Mucosa of descending colon (tissue), 3 donors: ENCODE data around the gene FGD3. TPM values are rescaled to one million over a fixed set of nuclear protein-coding genes. Genes with fewer than 3 reads are reported as not detected.
A peak's percentile ranks its signal among the peaks of the same experiment; 100 is the strongest.

ENCODE experiments used
- ATAC-seq: fragments of 200-7000 bp; cut with Tn5 transposase; one replicate; pipeline ENCODE4 v1.9.1; 2020; ENCODE audit warnings: mild to moderate bottlenecking, moderate library complexity
- DNase-seq, 3 donors: peaks; one replicate each; pipeline ENCODE4 v3.0.0-alpha.2; 2020
- H3K36me3 ChIP-seq: fragments of 200-600 bp; one replicate; pipeline ENCODE4 v1.8.0; 2021; ENCODE audit warnings: low read depth, mild to moderate bottlenecking
- H3K4me1 ChIP-seq: fragments of 200-600 bp; one replicate; pipeline ENCODE4 v1.8.0; 2021; ENCODE audit warnings: low read depth, mild to moderate bottlenecking
- H3K4me3 ChIP-seq: fragments of 200-600 bp; one replicate; pipeline ENCODE4 v1.8.0; 2021; ENCODE audit warnings: mild to moderate bottlenecking
- H3K9me3 ChIP-seq: fragments of 200-600 bp; one replicate; pipeline ENCODE4 v1.8.0; 2021; ENCODE audit warnings: mild to moderate bottlenecking
- CTCF ChIP-seq: fragments of 200-600 bp; IDR thresholded peaks from one replicate; pipeline ENCODE4 v1.8.0; 2022; ENCODE audit warnings: antibody characterized with exemption, mild to moderate bottlenecking
- intact Hi-C, 2 donors: fragments of 100-400 bp; cut with DNase I in 1 of 2; cut with micrococcal nuclease in 1 of 2; formaldehyde crosslinking; loops; one replicate each; pipeline versions ENCODE4 v1.11.0 to v1.11.1; 2022; cut with DNase I, micrococcal nuclease
- total RNA-seq, 3 donors: library from RNA; stranded (reverse); fragmentation: NEBNext Ultra II Directional in 2 of 3; extraction: Animal tissue kit (Norgen Biotek cat#: 25700) in 2 of 3; gene quantifications; one replicate each; pipeline versions ENCODE4 v1.2.1 to v1.2.4, GENCODE V29; 2021 to 2023
- donor health status: DM: no; HTN: no; CAD: no; lungs with moderate emphysema.
- donor health status: DM: no; HTN: no; CAD: no.
- donor health status: DM: no; HTN: yes; CAD: no.

Gene FGD3
- total RNA-seq, 3 donors from 2014 or later: 3.3 to 5.4 (median 5.3) TPM

GRCh38 chr9:92950359-92950955 lies 3.1 kb downstream of the FGD3 start:
- no peak for ATAC-seq
- TF ChIP-seq CTCF: no peak

GRCh38 chr9:92952906-92953610 lies 5.7 kb downstream of the FGD3 start:
- peak; percentile 19 for ATAC-seq
- intact Hi-C loops: no loop called here

More at GRCh38 chr9:92950359-92950955, 3.1 kb downstream of the FGD3 start:
- Histone ChIP-seq H3K9me3 (no peaks in the 10 kb centered on the region), H3K36me3 (no peaks in the 10 kb centered on the region), H3K4me3 (no peak overlapping the region), H3K4me1 (peaks cover 13% of the 10 kb centered on the region)
- DNase-seq: no peak
- intact Hi-C loops: no loop called here

GRCh38 chr9:92954049-92954861 lies 6.9 kb downstream of the FGD3 start:
- Histone ChIP-seq H3K4me1 (peaks cover 13% of the 10 kb centered on the region), H3K36me3 (no peaks in the 10 kb centered on the region), H3K9me3 (no peaks in the 10 kb centered on the region), H3K4me3 (no peak overlapping the region)
- no peak for TF ChIP-seq CTCF
- peak; percentile 91 for ATAC-seq
- DNase-seq: peak; percentile 63 to 85 (median 65)
- intact Hi-C loops: no loop called here

More at GRCh38 chr9:92952906-92953610, 5.7 kb downstream of the FGD3 start:
- no peak for TF ChIP-seq CTCF
- Histone ChIP-seq H3K4me3 (no peak overlapping the region), H3K9me3 (no peaks in the 10 kb centered on the region), H3K4me1 (peaks cover 13% of the 10 kb centered on the region), H3K36me3 (no peaks in the 10 kb centered on the region)
- no peak for DNase-seq

GRCh38 chr9:92954886-92955285 lies 7.6 kb downstream of the FGD3 start:
- no peaks in the 10 kb centered on the region for H3K9me3 ChIP-seq
- no peak for DNase-seq
- peaks cover 13% of the 10 kb centered on the region for H3K4me1 ChIP-seq
- intact Hi-C loops: no loop called here
- TF ChIP-seq CTCF: no peak
- ATAC-seq: no peak
- H3K36me3 ChIP-seq: no peaks in the 10 kb centered on the region
- no peak overlapping the region for H3K4me3 ChIP-seq

GRCh38 chr9:92960561-92961290 lies 13.4 kb downstream of the FGD3 start:
- ATAC-seq: no peak
- H3K4me3 ChIP-seq: no peak overlapping the region
- intact Hi-C loops: no loop called here
- no peaks in the 10 kb centered on the region for H3K36me3 ChIP-seq
- TF ChIP-seq CTCF: no peak
- no peaks in the 10 kb centered on the region for H3K4me1 ChIP-seq
- peak in 1 of 3 donors; percentile 40 for DNase-seq
- H3K9me3 ChIP-seq: no peaks in the 10 kb centered on the region
